ENCODE results near the gene NFIA. TPM values are rescaled to one million over a fixed set of nuclear protein-coding genes. Genes with fewer than 3 reads are reported as not detected.
"Not testable (repeated sequence)": the region's sequence is repeated elsewhere in the genome, so short reads cannot be mapped to it uniquely, and the experiment has no call there.

The NFIA gene
- polyA plus RNA-seq, 3 donors = 14.4 to 14.7 (median 14.6) TPM

- peak; percentile 60 for DNase-seq
Measured at GRCh38 chr1:61450872-61451571, 368.7 kb downstream of the NFIA start.

DNA sequence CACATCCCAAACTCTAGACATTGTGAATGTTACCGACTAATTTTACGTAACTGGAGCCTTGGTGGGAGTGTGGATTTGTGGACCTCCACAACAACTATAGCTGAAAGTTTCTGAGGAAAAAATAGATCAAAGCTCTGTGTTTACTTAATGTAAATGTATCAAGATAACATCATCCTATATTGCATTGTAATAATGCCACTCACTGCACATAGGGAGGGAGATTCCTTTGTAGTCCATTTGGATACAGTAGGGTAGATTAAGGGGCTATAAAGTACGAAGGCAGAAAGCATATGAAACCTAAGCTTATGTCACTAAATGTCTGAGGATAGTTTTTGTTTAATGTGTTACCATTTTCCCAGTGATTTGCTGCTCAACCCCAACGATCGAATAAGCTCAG lies 369.2 kb downstream of the NFIA start:
- no peak for DNase-seq

GRCh38 chr1:61452176-61453035 lies 370.0 kb downstream of the NFIA start:
- peak; percentile 69 for DNase-seq

DNA sequence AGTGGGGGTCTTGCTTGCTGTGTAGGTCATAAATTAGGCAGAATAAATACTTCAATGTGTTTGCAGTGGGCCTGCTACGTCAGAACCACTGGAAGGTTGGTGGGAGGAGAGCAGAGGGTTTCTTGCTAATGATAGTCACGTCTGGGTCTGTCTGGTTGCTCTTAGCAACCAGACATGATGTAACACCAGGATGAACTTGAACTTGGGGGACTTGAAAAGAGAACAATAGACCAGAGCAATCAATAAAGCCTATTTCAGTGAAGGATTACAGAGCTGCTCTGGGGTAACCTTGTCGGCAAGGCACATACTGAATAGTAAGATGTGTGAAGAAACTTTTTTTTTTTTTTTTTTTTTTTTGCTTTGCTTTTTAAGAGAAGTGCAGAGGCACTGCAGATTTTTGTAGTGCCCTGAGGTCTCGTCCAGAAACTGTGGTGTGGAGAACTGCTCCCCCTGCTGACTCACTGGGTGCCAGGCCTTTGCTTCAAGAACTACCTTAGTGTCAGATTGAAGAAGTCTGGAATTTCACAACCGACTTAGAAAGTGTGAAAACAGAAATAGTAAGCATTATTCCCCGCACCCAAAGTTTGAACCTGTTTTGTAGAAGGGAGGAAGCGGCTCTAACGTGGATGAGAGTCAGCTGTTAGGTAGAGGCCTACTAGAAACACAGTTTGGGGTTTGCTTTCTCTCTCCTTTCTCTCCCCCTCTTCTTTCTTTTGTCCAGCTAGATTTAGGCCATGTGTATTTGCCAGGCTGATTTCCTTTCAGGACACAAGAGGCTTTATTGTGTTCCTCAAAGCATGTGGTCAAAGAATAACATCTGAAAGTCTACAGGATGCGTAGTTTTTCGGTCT lies 371.0 kb downstream of the NFIA start:
- DNase-seq = peak; percentile 92

DNA sequence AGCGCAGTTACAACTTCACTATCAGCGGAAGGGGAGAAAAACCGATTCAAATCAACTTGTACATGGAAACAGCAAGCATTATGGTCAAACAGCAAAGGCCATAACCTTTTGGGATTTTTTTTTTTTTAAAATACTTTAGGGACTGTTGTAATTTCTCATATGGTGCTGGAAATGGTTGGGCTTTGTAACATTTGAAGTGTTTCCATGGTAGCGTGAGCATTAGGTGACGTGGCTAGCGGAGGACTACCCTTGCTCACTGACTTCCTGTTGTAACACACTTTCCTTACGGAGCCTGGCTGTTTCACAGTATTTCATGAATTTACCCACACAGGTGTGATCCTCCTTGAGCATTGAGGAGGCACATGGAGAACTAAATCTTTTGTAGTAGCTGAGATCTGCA lies 373.0 kb downstream of the NFIA start:
- DNase-seq = no peak

DNA sequence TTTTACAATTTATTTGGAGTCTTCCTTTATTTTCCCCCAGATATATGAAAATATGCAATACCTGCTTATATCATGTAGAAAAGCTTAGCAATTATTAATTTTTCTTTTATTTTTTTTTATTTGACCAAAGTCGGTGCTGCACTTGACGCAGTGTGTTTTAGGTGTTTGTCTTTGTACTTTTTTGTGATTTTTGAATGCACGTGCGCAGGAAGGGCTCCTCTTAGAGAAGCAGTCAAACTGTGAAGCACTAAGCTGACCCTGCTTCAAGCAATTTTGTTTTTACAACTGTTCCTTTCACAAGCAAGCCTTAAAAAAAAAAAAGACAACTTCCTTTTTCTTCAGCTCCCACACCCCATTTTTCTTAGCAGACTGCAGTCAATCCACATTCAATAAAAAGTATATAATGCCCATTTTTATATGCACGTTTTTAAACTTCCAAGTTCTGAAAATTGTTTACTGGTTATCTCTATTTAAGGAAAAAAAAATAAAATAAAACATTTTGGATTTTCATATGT lies 375.2 kb downstream of the NFIA start:
- no peak for DNase-seq

DNA sequence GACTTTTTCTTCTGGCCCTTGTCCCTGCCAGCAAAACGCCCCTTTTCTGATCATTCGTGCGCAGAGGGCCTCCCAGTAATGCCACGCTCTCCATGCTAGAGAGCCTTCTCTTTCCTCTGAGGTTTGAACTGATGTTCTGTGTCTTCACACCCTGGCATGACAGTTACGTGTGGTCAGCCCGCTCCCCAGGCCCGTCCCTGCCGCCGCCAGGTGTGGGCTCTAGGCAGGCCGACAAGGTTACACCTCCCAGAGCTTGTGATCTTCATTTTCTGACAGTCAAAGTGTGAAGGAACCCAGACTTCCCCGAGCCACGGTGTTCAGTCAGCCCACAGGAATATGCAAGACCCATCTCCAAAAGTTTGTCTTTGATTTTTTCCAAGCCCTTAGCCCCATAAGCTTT lies 377.0 kb downstream of the NFIA start:
- DNase-seq = no peak

DNA sequence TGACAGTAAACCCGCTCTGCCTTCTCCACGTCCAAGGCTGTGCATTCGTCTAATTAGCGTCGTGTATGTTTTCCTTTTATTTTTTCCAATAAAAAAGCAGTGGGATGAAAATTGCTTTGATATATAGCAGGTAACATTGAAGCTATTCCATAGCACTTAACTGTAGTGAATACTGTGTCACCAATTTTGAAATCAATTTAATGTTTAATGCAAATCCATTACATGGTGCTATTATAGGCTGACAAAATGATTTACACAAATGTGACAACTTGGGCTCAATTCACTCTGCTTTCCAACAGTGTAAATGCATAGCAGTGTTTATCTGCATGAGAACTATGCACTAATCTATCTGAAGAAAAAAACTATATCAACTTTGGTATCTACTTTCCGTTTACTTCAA lies 377.8 kb downstream of the NFIA start:
- no peak for DNase-seq

DNA sequence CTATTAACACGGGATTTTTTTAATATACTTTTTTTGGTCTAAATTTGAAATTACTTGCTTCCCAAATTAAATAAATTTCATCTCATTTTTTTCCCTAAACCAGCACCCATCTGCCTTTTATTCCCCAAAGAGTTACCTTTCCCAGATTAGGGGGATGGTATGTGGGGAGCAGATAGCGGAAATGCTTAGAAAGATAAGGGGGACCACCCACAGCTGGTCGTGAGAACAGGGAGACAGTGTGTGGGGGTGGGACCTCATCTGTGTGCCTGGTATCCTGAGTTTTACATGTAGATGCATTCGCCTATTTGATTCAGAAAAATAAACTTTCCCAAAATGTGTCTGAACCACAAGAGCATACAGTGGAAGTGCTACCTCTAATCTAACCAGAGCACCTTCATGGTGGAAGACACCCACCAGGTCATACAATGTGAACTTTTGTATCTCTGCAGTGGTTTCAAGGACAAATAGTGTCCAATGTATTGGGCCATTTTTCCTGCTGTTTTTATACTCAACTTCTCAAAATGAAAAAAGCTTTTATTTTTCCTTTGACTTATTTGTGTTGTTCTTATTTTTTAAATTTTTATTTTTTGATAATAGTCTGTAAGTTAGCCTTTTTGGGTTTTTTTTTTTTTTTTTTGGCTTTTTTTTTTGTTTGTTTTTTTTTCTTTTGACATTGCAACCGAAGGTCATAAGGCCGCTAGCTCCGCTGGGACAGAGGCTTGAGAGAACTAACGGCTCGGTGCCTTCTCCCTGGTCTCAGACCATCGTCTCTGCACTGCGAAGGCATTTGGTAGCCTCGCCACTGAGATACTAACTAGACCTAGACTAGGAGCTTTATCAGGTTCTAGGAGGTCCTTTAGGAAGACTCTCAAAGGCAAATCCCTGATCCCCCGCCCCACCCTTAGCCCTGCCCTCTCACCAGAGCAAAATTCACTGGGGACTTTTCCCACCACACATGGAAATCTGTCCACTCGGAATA lies 379.3 kb downstream of the NFIA start:
- DNase-seq = no peak

GRCh38 chr1:61462628-61463027 lies 380.3 kb downstream of the NFIA start:
- no peak for DNase-seq

DNA sequence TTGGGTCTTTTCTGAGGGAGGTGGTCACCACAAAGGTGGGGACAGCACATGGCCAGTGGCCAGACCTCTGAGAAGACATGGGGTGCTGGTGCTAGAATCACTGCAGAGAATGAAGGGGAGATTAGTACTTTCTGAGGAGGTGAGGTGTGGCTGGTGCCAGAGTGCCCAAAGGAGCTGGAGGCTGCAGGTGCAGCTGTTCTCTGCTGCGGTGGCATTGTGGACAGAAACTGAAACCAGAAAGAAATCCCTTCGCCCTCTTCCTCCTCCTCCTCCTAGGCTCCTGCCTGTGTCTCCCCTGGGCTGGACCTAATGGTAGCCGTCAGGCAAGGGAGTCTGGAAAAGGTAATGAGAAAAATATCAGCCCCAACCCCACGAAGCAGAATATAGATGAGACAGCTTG lies 380.9 kb downstream of the NFIA start:
- no peak for DNase-seq

GRCh38 chr1:61467836-61468235 lies 385.5 kb downstream of the NFIA start:
- not testable (repeated sequence) for DNase-seq

- no peak for DNase-seq
Measured at GRCh38 chr1:61469365-61469764, 387.0 kb downstream of the NFIA start.

DNA sequence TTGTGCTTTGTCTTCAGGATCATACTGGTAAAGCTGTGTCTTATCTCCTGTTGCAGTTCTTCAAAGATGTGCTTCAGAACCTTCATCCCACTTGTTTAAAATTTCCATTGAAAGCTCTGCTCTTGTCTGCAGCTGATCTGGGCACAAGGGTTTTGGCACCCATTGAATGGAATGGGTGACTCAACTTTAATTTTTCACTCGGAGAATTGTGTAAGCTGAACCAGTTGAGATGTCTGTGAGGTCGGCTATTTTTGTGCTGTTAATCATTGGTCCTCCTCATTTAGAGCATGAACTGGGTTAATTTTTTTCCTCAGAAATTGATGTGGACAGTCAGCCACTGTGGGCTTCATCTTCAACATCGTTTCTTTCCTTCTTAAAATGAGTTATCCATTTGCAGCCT lies 390.5 kb downstream of the NFIA start:
- DNase-seq = no peak

DNA sequence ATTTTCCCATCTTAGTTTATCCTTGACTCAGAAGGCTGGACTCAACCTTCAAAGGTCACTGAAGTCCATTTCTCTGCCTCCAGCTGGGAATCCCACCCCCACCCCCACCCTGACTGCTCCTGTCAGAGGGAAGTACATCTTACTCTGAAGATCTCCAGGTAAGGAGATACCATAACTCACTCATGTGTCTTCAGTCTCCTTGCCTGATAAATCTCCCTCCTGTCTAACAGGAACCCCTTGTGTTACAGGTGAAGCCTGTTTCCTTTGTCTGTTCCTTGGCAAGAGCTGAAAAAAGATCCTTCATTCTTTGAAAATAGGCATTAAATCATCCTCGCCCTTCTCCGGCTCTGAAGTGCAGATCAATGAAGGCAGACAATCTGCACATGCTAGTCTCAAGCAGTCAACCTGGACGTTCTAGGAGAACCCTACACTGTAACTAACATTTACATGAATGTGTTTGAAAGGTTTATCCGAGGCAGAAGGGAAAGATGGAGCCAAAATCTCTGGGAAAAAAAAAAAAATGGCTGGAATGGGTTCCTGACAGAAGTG lies 392.0 kb downstream of the NFIA start:
- DNase-seq = no peak

- DNase-seq = no peak
Measured at GRCh38 chr1:61474963-61475362, 392.6 kb downstream of the NFIA start.

DNA sequence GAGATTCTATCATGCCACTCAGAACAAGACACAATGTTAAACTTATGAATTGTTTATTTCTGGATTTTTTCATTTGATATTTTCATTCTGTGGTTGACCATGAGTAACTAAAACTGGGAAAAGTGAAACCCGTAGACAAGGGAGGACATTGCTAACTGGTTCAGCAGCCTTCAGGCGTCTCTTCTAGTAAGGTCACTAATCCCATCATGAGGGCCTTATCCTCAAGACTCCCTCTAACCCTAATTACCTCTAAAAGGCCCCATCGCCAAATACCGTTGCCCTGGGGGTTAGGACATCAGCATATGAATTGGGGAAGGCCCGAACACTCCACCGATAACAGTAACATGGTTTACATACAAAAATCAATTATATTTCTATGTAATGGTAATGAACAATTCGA lies 394.9 kb downstream of the NFIA start:
- no peak for DNase-seq

GRCh38 chr1:61480273-61480935 lies 398.0 kb downstream of the NFIA start:
- DNase-seq = no peak

DNA sequence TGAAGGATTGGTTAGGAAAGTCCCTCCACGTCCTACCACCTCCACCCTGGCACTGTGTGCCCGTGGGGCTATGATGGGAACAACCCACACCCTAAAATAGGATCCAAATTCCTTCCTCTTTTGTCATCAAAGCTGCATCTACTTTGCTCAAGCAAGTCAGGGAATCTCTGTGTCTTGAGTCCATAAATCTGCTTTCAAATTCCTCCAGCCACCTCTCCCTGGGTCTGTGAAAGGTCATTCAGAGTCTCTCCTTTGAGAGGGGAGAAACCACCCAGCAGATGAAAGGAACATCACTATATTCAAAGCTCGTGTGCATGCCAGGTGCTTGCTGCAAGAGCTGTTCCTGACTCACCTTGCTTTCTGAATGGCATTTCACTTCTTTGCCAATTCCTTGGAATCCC lies 399.0 kb downstream of the NFIA start:
- DNase-seq = no peak

- DNase-seq = no peak
Measured at GRCh38 chr1:61482170-61482734, 399.9 kb downstream of the NFIA start.

Measured in renal pelvis (tissue), 4 donors.